Measurements from ENCODE around the gene SST. TPM values are rescaled to one million over a fixed set of nuclear protein-coding genes. Genes with fewer than 3 reads are reported as not detected.

SST gene
- total RNA-seq, 3 donors from 2014 or later (not counting 1 experiment from before 2014, with no cell fraction given): not detected

DNA sequence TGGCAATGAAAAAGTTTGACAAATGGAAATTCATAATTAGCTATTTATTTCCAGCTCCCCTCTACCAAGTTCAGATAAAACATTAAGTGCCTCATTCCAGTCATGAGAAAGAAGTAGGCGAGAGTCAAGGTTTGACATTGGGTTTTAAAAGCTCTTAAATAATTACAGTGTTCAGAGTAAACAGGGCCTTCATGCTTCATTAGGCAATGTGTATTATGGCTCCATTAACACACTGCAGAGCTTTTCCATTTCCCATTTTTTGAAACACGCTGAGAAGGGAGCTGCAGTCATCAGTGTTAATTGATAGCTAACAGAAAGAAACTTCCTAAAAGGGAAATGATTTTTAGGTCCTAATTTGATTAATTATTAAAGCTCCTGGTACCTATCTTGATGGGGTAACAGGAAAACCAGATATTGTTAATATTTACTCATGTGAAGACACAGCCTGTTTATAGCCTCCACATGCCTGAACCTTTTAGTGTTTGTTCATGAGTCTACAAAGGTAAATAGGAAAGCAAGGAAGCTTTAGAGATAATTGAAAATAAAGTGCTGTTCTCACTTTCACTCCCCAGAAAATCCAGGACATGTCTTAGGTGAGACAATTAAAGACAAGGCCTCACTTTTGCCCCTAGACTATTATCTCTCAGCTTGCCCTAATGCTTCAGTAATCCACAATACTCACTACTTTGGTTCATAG is 28.7 kb downstream of the SST start:
- no peak overlapping the region for H3K4me3 ChIP-seq (ENCODE audit: low read length)
- no peaks in the 10 kb centered on the region for H3K36me3 ChIP-seq (ENCODE audit: control insufficient read depth, insufficient read depth, low read length)
- H3K4me1 ChIP-seq (ENCODE audit: control insufficient read depth, insufficient read depth, low read length): no peaks in the 10 kb centered on the region
- intact Hi-C loops (cut with micrococcal nuclease): no loop called here
- H3K27ac ChIP-seq (ENCODE audit: low read length): no peak overlapping the region
- Mint-ChIP-seq H3K36me3 (no peaks in the 10 kb centered on the region), H3K4me1 (no peaks in the 10 kb centered on the region), H3K27ac (no peak overlapping the region), H3K4me3 (no peak overlapping the region), H3K9me3 (no peaks in the 10 kb centered on the region), H3K27me3 (ENCODE audit: low read depth in 2 of 2) (peaks cover 30 to 40% of the 10 kb centered on the region in 2 donors)
- DNase-seq (no peak), ATAC-seq (no peak)
- WGBS (ENCODE audit: insufficient coverage): 86% methylated on average over 2 of the region's 2 CpGs
- peaks cover 4% of the 10 kb centered on the region for H3K27me3 ChIP-seq (ENCODE audit: control insufficient read depth, insufficient read depth, low read length)
- no peaks in the 10 kb centered on the region for H3K9me3 ChIP-seq (ENCODE audit: control insufficient read depth, insufficient read depth, low read length)
- TF ChIP-seq, protein P1, sequence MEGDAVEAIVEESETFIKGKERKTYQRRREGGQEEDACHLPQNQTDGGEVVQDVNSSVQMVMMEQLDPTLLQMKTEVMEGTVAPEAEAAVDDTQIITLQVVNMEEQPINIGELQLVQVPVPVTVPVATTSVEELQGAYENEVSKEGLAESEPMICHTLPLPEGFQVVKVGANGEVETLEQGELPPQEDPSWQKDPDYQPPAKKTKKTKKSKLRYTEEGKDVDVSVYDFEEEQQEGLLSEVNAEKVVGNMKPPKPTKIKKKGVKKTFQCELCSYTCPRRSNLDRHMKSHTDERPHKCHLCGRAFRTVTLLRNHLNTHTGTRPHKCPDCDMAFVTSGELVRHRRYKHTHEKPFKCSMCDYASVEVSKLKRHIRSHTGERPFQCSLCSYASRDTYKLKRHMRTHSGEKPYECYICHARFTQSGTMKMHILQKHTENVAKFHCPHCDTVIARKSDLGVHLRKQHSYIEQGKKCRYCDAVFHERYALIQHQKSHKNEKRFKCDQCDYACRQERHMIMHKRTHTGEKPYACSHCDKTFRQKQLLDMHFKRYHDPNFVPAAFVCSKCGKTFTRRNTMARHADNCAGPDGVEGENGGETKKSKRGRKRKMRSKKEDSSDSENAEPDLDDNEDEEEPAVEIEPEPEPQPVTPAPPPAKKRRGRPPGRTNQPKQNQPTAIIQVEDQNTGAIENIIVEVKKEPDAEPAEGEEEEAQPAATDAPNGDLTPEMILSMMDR (IDR thresholded peaks at IDR 0.05): no peak

DNA sequence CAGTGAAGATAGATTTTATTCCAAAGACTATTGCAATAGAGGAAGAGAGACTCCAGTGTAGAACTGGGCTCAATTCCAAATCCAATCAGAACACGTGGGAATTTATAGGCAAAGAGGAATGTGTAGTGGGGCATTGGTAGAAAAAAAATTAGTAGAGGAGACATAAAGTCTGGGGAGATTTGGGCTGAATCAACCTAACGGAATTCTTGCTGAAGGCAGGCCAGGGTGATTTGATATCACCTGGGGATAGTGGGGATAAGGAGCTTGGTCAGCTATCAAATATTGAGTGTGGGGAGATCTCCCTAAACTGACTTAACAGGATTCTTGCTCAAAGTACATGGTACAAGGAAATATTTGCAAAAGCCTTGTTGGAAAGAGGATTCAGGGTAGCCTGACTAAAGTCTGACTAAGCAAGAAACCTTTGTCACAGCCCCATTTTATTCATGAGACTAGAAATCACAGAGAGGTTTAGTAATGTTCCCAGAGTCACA is 29.6 kb downstream of the SST start:
- H3K36me3 Mint-ChIP-seq: no peaks in the 10 kb centered on the region
- WGBS (ENCODE audit: insufficient coverage): 72% methylated on average over 2 of the region's 2 CpGs
- H3K4me1 Mint-ChIP-seq: no peaks in the 10 kb centered on the region
- no peaks in the 10 kb centered on the region for H3K9me3 Mint-ChIP-seq
- ATAC-seq (no peak), DNase-seq (no peak)
- TF ChIP-seq, protein P1 (IDR thresholded peaks at IDR 0.05): no peak
- H3K27ac Mint-ChIP-seq: no peak overlapping the region
- no peak overlapping the region for H3K27ac ChIP-seq (ENCODE audit: low read length)
- no peaks in the 10 kb centered on the region for H3K36me3 ChIP-seq (ENCODE audit: control insufficient read depth, insufficient read depth, low read length)
- H3K27me3 ChIP-seq (ENCODE audit: control insufficient read depth, insufficient read depth, low read length): peaks cover 4% of the 10 kb centered on the region
- intact Hi-C loops (cut with micrococcal nuclease): no loop called here
- H3K4me3 Mint-ChIP-seq: no peak overlapping the region
- no peaks in the 10 kb centered on the region for H3K9me3 ChIP-seq (ENCODE audit: control insufficient read depth, insufficient read depth, low read length)
- H3K4me3 ChIP-seq (ENCODE audit: low read length): no peak overlapping the region
- peaks cover 31 to 42% of the 10 kb centered on the region in 2 donors for H3K27me3 Mint-ChIP-seq (ENCODE audit: low read depth in 2 of 2)
- no peaks in the 10 kb centered on the region for H3K4me1 ChIP-seq (ENCODE audit: control insufficient read depth, insufficient read depth, low read length)

DNA sequence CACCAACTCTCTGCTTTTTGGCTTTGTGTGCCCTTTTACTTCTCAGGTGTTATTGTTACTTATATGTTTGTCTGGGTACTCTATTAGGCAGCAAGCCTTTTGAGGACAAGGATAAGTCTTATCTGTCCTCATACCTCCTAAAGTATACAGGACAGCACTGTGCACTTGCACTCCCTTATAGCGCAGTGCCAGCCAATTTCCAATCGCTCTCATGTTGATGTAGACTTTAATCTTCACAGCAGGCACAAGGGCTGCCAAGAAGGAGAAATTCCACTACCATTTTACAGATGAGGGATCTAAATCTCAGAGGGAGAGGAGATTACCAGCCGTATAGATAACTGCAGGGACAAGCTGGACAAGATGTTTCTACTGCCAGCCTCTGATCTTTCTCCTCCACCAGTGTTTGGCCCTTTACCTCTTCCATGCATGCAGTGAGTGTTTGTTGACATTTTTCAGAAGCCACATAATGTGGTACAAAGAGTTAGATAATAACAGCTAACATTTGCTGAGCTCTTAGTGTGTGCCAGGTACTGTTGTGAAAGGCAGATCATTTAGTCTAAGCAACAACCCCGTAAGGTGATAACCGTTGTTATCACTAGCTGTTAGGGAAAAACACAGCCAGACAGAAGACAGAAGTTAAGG is 30.1 kb downstream of the SST start:
- 100% methylated on average over 4 of the region's 5 CpGs for WGBS (ENCODE audit: insufficient coverage)
- TF ChIP-seq, protein P1 (IDR thresholded peaks at IDR 0.05): no peak
- H3K27ac Mint-ChIP-seq: no peak overlapping the region
- H3K4me1 Mint-ChIP-seq: no peaks in the 10 kb centered on the region
- H3K4me3 ChIP-seq (ENCODE audit: low read length): no peak overlapping the region
- peaks cover 4% of the 10 kb centered on the region for H3K27me3 ChIP-seq (ENCODE audit: control insufficient read depth, insufficient read depth, low read length)
- ATAC-seq (no peak), DNase-seq (no peak)
- H3K9me3 Mint-ChIP-seq: peaks cover under 1 to 2% of the 10 kb centered on the region in 2 donors
- H3K9me3 ChIP-seq (ENCODE audit: control insufficient read depth, insufficient read depth, low read length): no peaks in the 10 kb centered on the region
- no peak overlapping the region for H3K27ac ChIP-seq (ENCODE audit: low read length)
- no peaks in the 10 kb centered on the region for H3K4me1 ChIP-seq (ENCODE audit: control insufficient read depth, insufficient read depth, low read length)
- peaks cover 27 to 42% of the 10 kb centered on the region in 2 donors for H3K27me3 Mint-ChIP-seq (ENCODE audit: low read depth in 2 of 2)
- H3K36me3 Mint-ChIP-seq: peaks cover 3% of the 10 kb centered on the region
- H3K36me3 ChIP-seq (ENCODE audit: control insufficient read depth, insufficient read depth, low read length): no peaks in the 10 kb centered on the region
- H3K4me3 Mint-ChIP-seq: no peak overlapping the region
- intact Hi-C loops (cut with micrococcal nuclease): no loop called here

Data from natural killer cell (primary cell).